ENCODE results near the gene CYP46A1.
A peak's percentile ranks its signal among the peaks of the same experiment; 100 is the strongest.

Gene CYP46A1

DNA sequence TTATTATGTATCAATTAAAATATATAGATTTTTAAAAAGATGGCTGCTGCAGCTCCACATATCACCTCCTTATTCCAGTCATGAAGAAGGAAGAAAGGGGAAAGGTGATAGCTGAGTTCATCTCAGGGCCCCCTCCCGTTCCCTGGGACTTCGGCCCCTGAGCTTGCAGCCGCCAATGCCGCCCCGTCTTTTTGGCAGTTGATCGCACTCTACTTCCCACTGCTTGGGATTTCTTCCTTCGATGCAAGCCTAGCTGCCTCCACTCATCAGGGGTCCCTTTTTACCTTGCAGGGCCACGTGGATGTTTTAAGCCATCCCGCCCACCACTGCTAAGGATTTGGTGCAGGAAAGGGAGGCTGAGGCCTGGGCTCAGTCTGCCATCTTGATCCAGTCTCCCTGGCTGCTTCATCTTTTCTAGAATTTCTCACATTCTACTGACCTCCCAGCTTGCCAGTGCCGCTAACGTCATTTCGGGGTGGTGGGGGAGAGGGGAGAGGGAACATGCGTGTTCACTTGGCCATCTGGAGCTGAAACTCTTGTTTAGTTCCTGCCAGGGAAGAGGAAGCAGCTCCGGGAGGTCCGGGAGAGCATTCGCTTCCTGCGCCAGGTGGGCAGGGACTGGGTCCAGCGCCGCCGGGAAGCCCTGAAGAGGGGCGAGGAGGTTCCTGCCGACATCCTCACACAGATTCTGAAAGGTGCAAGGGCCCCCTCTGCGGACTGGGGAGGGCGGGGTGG lies 31.3 kb downstream of the CYP46A1 start:
- no peak for DNase-seq (ENCODE audit: low spot score)

GRCh38 chr14:99716091-99716849 lies 32.2 kb downstream of the CYP46A1 start:
- no peak for DNase-seq (ENCODE audit: low spot score)

GRCh38 chr14:99716850-99717681 lies 33.0 kb downstream of the CYP46A1 start:
- no peak for DNase-seq (ENCODE audit: low spot score)

DNA sequence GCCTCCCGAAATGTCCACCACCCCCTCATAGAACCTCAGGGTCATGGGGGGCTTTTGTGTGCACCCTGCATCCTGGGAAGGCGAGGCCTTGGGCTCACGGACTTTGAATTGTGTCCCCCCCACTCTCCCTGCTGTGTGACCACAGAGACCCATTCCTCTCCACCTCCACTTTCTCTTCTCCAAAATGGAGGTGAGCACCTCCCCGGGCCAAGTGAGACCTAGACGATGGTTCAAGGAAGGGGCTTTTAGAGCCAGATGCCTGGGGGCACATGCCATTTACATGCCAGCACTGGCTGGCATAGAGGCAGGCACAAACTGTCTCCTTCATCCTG lies 33.5 kb downstream of the CYP46A1 start:
- no peak for DNase-seq (ENCODE audit: low spot score)

DNA sequence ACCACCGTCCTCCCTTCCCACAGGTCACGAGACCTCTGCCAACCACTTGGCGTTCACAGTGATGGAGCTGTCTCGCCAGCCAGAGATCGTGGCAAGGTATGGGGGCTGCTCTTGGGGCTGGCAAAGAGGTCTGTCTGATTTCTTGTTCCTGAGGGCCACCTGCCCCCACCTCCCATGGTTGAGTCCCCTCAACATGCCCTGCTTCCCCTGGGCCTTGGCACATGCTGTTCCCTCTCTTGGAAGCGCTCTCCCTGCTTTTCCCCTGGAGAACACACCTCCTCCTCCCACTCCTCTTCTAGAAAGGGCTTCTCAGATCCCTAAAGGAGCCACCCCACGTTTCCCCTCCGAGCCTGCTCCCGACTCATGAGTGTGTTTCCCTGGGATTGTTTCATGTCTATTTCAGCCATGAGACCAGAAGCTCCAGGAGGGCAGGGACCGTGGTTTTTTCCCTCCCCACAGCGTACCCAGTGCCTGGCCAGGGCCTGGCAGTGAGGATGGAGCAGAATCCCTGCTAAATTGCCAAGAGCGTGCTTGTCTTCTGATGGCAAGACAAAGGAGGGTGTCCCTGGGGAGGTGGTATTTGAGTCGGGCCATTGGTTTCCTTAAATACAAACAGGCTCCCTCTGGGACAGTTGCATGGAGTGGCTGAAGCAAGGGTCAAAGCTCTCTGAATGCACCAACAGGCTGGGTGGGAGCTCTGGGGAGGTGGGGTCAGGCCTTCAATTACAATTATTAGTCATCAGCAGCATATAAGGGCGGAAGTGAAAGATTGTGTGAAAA lies 34.1 kb downstream of the CYP46A1 start:
- no peak for DNase-seq (ENCODE audit: low spot score)

GRCh38 chr14:99718811-99719192 lies 34.7 kb downstream of the CYP46A1 start:
- no peak for DNase-seq (ENCODE audit: low spot score)

DNA sequence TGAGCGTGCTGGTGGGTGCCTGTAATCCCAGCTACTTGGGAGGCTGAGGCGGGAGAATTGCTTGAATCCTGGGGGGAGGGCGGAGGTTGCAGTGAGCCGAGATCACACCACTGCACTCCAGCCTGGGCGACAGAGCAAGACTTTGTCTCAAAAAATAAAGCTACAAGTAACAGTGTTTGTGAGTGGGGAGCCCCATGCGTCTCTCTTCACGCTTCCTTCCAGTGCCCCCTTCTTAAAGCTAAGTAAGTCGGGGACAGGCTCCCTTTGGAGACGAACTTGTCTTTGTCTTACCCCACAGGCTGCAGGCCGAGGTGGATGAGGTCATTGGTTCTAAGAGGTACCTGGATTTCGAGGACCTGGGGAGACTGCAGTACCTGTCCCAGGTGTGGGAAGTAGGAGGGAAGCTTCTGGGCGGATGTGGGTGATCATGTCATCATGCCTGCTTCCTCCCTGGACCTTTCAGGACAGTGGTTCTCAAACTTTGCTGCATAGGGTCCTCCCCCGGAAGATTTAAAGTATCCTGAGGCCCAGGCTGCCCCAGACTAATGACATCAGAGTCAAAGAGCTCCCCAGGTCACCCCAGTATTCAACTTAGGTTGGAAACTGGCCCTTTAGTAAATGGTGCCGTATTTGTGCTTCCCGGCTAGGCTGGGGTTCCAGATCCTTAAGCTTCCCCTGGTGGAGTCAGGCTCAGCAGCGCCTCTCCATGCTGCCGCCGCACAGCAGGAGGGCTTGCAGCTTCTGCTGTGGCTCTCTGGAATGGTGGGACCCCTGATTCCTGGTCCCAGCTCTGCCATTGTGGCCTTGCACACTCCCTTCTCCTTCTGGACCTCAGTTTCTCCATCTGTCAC lies 37.1 kb downstream of the CYP46A1 start:
- no peak for DNase-seq (ENCODE audit: low spot score)

DNA sequence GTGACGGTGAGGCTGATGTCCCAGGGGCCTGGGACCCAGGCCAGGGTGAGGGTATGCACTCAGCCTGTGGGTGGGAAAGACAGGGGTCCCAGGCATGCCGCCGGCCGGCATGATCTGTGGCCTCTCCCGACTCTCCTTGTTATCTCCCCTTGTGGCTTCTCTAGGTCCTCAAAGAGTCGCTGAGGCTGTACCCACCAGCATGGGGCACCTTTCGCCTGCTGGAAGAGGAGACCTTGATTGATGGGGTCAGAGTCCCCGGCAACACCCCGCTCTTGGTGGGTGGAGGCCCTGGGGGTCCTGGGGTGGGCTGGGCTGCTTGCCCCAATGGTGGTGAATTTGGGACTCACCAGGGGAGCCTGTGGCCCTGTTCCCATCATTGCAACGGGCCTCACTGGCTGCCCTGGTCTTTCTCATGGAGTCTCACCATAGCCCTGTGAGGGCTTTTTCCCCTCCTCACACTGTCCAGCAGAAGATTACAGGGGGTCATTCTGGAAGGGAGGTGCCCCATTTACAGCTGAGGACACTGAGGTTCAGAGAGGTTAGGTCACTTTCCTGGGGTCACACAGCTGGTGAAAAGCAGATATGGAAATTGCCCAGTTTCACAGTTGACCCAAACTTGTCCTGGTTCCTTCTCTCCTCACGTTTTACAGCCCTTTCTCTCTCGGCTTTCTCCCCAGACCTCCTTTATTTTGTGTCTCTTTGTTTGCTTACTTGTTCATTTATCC lies 37.9 kb downstream of the CYP46A1 start:
- no peak for DNase-seq (ENCODE audit: low spot score)

GRCh38 chr14:99722741-99723140 lies 38.6 kb downstream of the CYP46A1 start:
- DNase-seq (ENCODE audit: low spot score), result no peak

DNA sequence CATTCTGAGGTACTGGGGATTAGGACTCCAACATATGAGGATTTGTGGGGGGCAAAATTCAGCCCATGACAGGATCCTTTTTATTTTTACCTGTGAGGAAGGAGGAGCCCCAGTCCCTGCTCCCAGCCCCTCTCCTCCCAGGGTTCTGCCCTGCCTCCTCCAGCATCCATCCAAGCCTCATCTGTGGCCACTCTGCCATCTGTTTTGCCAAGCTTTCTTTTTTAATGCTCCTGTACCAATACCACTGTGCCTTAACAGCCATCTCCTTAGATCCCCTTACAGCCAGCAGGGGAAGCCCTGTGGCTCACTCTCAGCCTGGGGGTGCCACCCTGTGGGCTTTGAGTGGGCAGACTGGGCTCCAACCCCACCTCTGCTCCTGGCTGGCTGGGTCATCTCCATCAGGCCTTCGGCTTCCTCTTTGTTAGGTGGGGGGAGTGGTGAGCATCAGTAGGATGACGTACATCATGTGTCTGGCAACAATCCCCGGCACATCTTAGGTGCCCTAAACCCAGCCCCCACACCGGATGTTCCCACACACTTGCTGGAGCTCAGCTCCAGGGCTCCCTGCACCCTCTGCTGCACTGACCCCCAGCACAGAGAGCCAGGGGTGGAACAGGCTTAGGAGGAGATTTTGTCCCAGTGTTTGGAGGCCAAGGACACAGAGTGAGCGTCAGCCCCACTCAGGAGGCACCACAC lies 40.2 kb downstream of the CYP46A1 start:
- no peak for DNase-seq (ENCODE audit: low spot score)

GRCh38 chr14:99724939-99725773 lies 41.1 kb downstream of the CYP46A1 start:
- no peak for DNase-seq (ENCODE audit: low spot score)

- DNase-seq (ENCODE audit: low spot score), result peak; percentile 40
Measured at GRCh38 chr14:99725774-99726537, 41.9 kb downstream of the CYP46A1 start.

- no peak for DNase-seq (ENCODE audit: low spot score)
Measured at GRCh38 chr14:99726538-99727095, 42.5 kb downstream of the CYP46A1 start.

GRCh38 chr14:99727096-99727870 lies 43.2 kb downstream of the CYP46A1 start:
- DNase-seq (ENCODE audit: low spot score), result no peak

DNA sequence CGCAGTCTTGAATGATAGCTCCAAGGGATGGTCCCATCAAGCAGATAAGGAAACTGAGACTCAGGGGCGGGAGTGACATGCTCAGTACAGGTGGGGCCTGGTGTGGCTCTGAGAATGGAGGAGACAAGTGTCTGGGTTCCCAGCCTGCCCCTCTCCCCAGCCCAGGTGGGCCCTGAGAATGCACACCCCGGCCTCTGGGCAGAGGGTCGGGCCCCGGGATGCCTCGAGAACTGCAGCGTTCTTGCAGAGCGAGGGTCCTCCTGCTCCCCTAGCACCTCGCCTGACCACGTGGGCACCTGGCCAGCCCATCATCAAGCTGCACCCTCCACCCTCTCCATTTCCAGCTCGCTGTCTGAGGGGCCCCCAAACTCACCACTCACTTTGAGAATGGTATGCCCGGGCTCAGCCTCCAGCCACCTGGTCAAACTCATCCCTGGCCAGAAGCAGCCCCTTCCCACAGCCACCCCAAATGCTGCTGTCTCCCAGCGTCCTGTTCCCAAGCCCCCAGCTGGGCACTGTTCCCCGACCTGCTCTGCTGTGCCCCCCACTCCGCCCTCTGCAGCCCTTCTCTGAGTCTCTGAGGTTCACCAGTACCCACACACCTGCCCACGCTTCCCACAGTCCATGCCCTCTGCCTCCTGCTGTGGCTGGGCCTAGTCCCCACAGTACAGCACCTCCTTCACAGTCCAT lies 44.3 kb downstream of the CYP46A1 start:
- no peak for DNase-seq (ENCODE audit: low spot score)

- no peak for DNase-seq (ENCODE audit: low spot score)
Measured at GRCh38 chr14:99728981-99729451, 44.9 kb downstream of the CYP46A1 start.
